ENCODE measurements around the gene DUOXA1.
"Not testable (repeated sequence)": the region's sequence is repeated elsewhere in the genome, so short reads cannot be mapped to it uniquely, and the experiment has no call there.

DUOXA1 gene

DNA sequence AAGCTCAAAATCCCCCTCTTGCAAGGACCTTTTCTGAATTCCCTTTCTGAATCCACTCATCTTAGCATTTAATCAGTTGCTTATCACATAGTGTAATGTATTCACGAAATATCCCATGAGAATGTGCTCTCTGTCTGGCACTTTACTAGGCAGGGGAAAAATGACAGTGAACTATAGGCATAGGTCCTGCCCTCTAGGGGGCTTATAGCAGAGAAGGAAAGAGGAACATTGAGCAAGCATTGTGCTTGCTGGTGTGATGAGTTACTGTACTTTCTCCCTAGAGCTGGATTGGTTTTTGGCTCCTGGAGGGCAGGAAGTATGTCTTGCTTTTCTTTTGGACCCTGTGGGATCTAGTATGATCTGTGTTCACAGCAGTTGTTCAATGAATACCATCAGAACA is 42.2 kb downstream of the DUOXA1 start:
- DNase-seq, result no peak

DNA sequence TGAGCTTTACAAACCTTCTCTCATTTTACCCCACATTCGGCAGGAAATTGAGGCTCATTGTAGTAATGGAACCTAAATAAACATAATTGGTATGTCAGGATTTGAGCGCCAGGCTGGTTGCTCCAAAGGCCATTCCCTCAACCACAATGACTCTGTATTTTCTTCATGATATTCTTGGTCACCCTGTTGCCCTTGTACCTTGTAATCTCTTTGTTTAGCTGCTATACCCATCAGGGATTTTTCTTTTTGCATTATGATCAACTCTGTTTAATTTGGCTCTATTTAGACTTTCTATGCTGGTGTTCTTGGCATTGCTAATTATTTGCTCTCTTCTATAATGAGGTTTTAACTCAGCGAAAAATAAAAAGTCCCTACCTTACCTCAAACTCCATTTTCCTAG is 45.5 kb downstream of the DUOXA1 start:
- DNase-seq, result no peak

DNA sequence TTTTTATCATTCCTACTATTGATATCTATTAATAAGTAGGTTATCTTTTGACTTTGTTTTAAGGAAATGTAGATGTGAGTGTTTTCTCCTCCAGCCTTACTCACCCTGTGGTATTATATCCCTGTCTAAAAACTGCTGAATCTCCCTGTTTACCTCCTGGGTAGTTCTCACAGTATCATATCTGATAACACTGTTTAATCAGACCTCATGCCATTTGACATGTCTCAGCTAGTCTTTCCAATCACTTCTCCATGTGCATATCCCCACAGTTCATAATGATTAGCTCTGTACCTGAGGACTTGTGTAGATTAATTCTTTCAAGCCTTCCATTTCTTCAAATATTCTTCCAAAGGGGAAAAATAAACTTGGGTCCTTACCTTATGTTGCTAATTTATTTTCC is 46.5 kb downstream of the DUOXA1 start:
- DNase-seq, result no peak

DNA sequence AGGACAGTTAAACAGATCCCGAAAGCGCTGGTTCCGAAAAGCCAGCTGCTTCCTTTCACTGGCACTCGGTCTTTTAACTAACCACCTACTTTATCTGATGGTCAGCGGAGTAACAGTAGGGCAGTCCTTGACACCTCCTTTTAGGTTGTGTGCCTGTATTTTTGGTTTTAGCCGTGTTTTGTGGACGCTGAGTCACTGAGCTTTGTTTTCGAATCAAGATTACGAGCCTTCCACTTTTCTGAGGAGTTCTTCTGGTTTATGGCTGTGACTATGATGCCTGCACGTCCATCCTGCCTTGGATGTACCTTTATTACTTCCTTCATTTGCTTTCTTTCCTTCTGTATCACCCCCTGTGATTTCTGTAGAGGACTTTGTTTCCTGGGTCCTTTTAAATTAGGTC is 47.3 kb downstream of the DUOXA1 start:
- not testable (repeated sequence) for DNase-seq

DNA sequence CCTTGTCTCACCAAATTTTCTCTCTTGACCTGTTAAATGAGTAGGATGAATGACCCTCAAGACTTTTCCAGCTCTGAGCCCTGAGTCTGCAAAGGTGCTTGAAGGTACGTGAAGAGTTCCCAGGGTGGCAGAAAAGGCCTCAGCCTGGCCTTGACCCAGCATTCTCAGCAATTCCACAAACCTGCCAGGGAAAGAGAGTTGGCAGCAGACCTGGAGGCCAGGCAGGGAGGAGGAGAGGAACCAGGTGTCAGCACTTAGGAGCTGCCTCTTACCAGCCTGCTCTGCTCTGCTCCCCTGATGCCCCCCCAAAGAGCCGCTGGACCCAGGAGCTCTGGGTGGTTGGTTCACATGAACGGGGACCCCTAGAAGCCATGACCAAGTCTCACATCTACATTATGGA is 49.1 kb downstream of the DUOXA1 start:
- DNase-seq, result not testable (repeated sequence)

DNA sequence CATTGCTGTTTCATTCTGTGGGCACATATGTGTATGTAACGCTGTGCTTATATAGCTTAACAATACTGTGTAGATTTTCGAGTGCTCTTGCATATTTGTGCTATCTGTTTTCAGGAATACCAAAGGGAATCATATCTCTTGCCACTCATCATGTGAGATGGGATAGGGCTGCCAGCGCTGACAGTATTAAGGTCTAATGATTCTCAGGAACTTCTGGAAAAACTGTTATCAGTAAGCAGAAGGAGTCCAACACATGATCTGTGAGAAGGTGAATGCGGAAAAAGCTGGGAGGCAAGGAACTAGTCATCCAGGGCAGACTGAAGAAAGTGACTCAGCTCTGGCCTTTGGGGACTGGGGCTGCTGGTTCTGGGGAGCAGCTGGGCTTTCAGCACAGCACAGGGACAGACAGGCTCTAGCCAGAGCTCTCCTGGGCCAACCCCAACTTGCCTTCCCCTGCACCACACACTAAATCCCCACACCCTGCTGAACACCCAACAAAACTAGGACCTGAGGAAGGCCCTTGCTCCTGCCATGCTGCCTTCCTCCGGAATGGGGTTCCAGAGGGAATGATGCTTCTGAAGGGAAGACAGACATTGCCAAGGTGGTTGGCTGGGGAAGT is 49.9 kb downstream of the DUOXA1 start:
- DNase-seq, result not testable (repeated sequence)

DNA sequence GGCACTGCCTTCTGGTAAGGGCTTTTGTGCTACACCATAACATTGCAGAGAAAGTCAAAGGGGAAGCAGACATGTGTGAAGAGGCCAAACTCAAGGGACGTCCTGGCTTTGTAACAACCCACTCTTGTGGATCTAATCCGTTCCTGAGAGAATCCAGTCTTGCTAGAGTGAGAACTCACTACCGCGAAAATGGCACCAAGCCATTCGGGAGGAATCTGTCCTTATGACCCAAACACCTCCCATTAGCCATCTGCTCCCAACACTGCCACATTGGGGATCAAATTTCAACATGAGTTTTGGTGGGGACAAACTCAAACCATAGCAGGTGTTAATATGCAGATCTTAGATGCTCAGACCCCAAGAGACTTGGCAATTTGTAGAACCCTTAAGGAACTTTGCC is 50.5 kb downstream of the DUOXA1 start:
- DNase-seq, result not testable (repeated sequence)

DNA sequence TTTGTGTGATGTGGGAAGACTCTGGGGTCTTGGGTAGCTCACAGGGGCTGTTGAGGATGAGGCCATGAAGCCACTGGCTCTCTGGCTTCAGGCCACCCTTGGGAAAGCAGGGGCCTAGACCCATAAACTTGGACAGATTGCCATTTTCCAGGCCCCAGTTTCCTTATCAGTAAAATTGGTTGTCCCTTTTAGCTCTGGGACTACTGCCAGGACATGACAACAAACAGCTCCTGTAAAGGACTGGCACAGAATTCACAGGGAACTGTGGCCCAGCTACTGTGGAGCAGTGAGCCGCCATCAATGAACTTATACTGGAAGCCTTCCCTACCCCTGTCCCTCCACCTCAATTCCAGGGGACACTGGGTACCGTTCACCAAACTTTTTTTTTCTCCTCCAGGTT is 52.3 kb downstream of the DUOXA1 start:
- not testable (repeated sequence) for DNase-seq

DNA sequence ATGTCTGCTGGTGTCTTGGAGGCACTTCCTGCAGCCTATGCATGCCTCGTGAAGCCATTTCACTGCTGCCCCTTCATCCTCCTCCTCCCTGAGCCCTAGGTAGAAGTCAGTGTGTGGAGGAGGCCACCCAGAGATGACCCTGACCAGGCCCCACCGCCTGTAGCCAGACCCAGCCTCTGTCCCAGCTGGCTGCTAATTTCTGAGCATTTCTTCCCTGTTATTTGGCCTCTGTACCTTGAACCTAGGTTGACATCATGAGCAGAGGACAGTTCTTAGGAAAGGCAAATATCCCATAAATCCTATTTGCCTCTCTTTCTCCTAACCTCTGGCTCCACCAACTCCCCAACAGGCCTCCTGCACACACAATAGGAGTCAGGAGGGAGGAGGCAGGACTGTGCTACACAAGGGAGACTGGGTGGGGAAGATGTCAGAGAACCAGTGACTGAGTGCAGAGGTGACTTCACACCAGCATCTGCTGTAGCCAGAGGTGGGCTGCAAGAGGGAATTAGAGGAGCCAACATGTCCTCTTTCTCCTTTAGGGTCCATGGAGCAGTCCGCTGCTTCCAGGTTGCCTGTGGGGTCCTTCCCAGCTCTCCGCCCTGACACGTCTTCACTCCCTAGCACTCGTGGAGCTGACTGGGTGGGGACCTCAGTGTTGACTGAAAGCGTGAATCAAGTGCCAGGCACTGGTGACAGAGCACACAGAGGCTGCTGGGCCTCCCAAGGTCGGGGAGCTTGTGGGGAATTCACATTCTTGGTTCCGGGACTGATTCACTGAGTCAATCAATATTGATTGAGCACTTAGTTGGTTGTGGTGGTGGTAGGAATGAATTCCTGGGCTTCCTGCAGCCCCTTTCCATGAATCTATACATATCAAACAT is 54.0 kb downstream of the DUOXA1 start:
- DNase-seq, result not testable (repeated sequence)

DNA sequence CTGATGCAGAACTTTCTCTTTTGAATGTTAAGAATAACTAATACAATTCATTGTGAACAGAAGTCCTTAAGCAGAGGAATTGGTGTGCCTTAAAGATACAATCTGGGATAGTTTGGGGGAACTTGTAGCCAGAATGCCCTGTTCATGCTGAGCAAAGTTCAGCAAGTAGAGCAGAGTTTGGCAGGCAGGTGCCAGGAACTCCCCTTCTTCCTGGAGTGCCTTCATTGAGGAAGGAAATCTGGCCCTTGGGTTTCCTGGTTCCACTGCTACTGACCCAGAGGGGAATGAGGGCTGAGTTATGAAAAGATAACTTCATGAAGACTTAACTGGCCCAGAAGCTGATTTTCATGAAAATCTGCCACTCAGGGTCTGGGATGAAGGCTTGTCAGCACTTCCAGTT is 56.1 kb downstream of the DUOXA1 start:
- DNase-seq, result not testable (repeated sequence)

DNA sequence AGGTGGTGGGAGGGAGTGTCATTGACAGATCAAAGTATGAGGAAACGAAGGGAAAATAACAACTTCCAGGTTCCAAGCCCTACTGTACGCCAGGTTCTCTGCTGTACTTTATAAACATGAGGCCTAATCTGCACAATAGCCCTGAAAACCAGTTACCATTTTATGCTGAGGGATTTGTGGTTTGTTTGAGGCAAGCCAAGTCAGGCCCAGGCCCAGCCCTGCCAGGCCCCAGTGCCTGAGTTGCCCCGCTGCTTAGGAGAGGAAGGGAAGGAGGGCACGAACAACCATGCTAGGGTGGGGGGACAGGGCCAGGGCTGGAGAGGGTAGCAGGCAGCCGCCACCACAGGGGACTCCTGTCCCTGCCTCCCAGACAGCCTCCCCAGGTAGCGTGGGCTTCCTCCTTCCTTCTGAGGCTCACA is 59.7 kb downstream of the DUOXA1 start:
- DNase-seq, result not testable (repeated sequence)

Measured in NCI-H526 treated with DMSO at 0.1 percent for 48 hours (cell line).